Testis (tissue), 2 donors: ENCODE data around the gene PSMD14.
"Not testable (repeated sequence)": the region's sequence is repeated elsewhere in the genome, so short reads cannot be mapped to it uniquely, and the experiment has no call there.

Experiments
- CTCF ChIP-seq, 3 experiments: fragments of 450-650 bp in 2 of 3; fragments of 200-600 bp in 1 of 3; sonication (generic) in 1 of 3; IDR thresholded peaks; one replicate each; pipeline ENCODE4 v1.5.1; 2016 to 2019; ENCODE audit warnings: antibody characterized with exemption in 3 of 3, mild to moderate bottlenecking in 2 of 3, moderate library complexity in 1 of 3
- POLR2A ChIP-seq: fragments of 450-650 bp; IDR thresholded peaks from one replicate; pipeline ENCODE4 v1.6.1; 2017; ENCODE audit warnings: antibody characterized with exemption, mild to moderate bottlenecking, moderate library complexity

DNA sequence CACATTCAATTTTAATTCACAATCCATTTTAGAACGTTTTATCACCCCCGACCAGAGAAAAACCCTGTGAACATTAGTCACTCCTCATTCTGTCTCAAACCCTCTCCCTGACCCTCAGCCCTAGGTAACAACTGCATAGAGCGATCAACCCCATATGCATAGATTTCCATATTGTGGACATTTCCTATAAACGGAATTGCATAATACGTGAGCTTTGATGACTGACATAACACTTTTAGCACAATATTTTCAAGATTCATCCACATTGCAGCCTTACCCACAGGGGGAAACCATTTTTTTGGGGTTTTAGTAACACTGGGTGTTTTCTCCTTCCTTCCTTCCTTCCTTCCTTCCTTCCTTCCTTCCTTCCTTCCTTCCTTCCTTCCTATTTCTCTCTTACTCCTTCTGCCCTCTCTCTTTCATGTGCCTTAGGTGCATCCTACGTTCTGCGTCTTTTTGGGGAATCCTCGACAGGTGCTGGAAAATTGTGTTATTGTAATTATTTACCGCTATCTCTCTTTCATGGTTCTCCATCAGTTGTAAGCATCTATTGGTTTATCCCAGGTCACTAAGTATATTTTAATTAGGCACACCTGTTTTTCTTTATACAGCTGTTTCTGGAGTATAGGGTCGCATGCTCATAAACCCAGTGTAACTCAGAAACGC, 29.5 kb upstream of the PSMD14 start:
- not testable (repeated sequence) for TF ChIP-seq CTCF (IDR thresholded peaks at IDR 0.05); POLR2A
